Activated naive CD4-positive, alpha-beta T cell treated with anti-CD3 and anti-CD28 coated beads, Interleukin-2, amount 50 U/mL, for 72 hours (primary cell): ENCODE data around the gene THSD4. TPM values are rescaled to one million over a fixed set of nuclear protein-coding genes. Genes with fewer than 3 reads are reported as not detected.

Experiments
- ATAC-seq, 2 donors: fragments of 150-1000 bp; cut with Tn5 transposase; 2 replicates each; pipeline ENCODE4 v1.10.0; 2021; ENCODE audit warnings: mild to moderate bottlenecking in 2 of 2, moderate library complexity in 2 of 2
- DNase-seq, 2 donors: peaks; one replicate each; pipeline ENCODE4 v3.0.0; 2021 to 2022; ENCODE audit warnings: low spot score in 2 of 2
- H3K27ac Mint-ChIP-seq, 2 donors: one replicate each; pipeline ENCODE4 v1.8.0; 2022; ENCODE audit warnings: mild to moderate bottlenecking in 2 of 2, mixed read lengths in 2 of 2
- H3K36me3 Mint-ChIP-seq, 2 donors: one replicate each; pipeline ENCODE4 v1.8.0; 2022; ENCODE audit warnings: mixed read lengths in 2 of 2
- H3K9me3 Mint-ChIP-seq, 2 donors: one replicate each; pipeline ENCODE4 v1.8.0; 2022; ENCODE audit warnings: mixed read lengths in 2 of 2
- total RNA-seq, 2 donors: library from RNA; stranded (reverse); gene quantifications; one replicate each; pipeline ENCODE4 v1.2.3, GENCODE V29; 2022

The THSD4 gene
- total RNA-seq, 2 donors from 2014 or later, result not detected

GRCh38 chr15:71444032-71444810, 328.9 kb downstream of the THSD4 start:
- DNase-seq, result no peak
- ATAC-seq, result no peak
- Mint-ChIP-seq H3K36me3 (no peaks in the 10 kb centered on the region), H3K27ac (no peak overlapping the region), H3K9me3 (no peaks in the 10 kb centered on the region)

- Mint-ChIP-seq H3K27ac (no peak overlapping the region), H3K9me3 (no peaks in the 10 kb centered on the region), H3K36me3 (no peaks in the 10 kb centered on the region)
- DNase-seq (no peak), ATAC-seq (no peak)
These were observed 329.8 kb downstream of the THSD4 start for GRCh38 chr15:71444866-71445590.

- DNase-seq, result no peak
- Mint-ChIP-seq H3K36me3 (no peaks in the 10 kb centered on the region), H3K27ac (no peak overlapping the region), H3K9me3 (no peaks in the 10 kb centered on the region)
- no peak for ATAC-seq
These were observed 332.3 kb downstream of the THSD4 start for GRCh38 chr15:71447328-71448250.

GRCh38 chr15:71448688-71449114, 333.4 kb downstream of the THSD4 start:
- ATAC-seq (no peak), DNase-seq (no peak)
- Mint-ChIP-seq H3K27ac (no peak overlapping the region), H3K36me3 (no peaks in the 10 kb centered on the region), H3K9me3 (no peaks in the 10 kb centered on the region)

DNA sequence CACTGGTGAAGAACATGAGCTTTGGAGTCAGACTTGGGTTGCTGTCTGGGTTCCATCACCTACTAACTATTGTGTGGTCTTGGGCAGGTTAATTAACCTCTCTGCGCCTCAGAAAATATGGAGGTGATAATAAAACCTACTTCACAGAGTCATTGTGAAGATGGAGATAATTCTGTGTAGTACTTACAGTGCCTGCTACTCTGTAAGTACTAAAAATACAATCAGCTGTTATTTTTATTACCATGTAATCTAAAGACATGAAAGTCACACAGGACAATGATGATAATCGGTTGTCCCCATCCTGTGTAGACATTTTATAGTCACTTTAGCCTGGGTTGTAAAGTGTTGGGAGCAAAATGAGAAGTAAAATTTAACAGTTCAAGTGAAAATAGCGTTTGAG, 334.1 kb downstream of the THSD4 start:
- Mint-ChIP-seq H3K9me3 (no peaks in the 10 kb centered on the region), H3K27ac (no peak overlapping the region), H3K36me3 (no peaks in the 10 kb centered on the region)
- DNase-seq (no peak), ATAC-seq (no peak)

GRCh38 chr15:71449956-71450355, 334.7 kb downstream of the THSD4 start:
- H3K36me3 Mint-ChIP-seq, result no peaks in the 10 kb centered on the region
- ATAC-seq (no peak), DNase-seq (no peak)
- no peaks in the 10 kb centered on the region for H3K9me3 Mint-ChIP-seq
- H3K27ac Mint-ChIP-seq, result no peak overlapping the region

- H3K36me3 Mint-ChIP-seq, result no peaks in the 10 kb centered on the region
- no peak for ATAC-seq
- H3K27ac Mint-ChIP-seq, result no peak overlapping the region
- no peaks in the 10 kb centered on the region for H3K9me3 Mint-ChIP-seq
- DNase-seq, result no peak
These were observed 335.9 kb downstream of the THSD4 start for GRCh38 chr15:71451130-71451529.

GRCh38 chr15:71452893-71453292, 337.6 kb downstream of the THSD4 start:
- no peak for DNase-seq
- Mint-ChIP-seq H3K36me3 (no peaks in the 10 kb centered on the region), H3K9me3 (no peaks in the 10 kb centered on the region), H3K27ac (no peak overlapping the region)
- no peak for ATAC-seq

GRCh38 chr15:71454462-71454996, 339.3 kb downstream of the THSD4 start:
- H3K27ac Mint-ChIP-seq, result no peak overlapping the region
- no peaks in the 10 kb centered on the region for H3K9me3 Mint-ChIP-seq
- no peaks in the 10 kb centered on the region for H3K36me3 Mint-ChIP-seq
- ATAC-seq (no peak), DNase-seq (no peak)

GRCh38 chr15:71455107-71455506, 339.8 kb downstream of the THSD4 start:
- H3K36me3 Mint-ChIP-seq, result no peaks in the 10 kb centered on the region

GRCh38 chr15:71455878-71456277, 340.6 kb downstream of the THSD4 start:
- Mint-ChIP-seq H3K9me3 (no peaks in the 10 kb centered on the region), H3K36me3 (no peaks in the 10 kb centered on the region), H3K27ac (no peak overlapping the region)
- DNase-seq (no peak), ATAC-seq (no peak)

More at GRCh38 chr15:71455107-71455506, 339.8 kb downstream of the THSD4 start:
- Mint-ChIP-seq H3K27ac (no peak overlapping the region), H3K9me3 (no peaks in the 10 kb centered on the region)
- no peak for ATAC-seq
- DNase-seq, result no peak

- no peak overlapping the region for H3K27ac Mint-ChIP-seq
- no peaks in the 10 kb centered on the region for H3K36me3 Mint-ChIP-seq
- no peaks in the 10 kb centered on the region for H3K9me3 Mint-ChIP-seq
- no peak for DNase-seq
- ATAC-seq, result no peak
These were observed 341.1 kb downstream of the THSD4 start for GRCh38 chr15:71456362-71456761.

GRCh38 chr15:71456811-71457210, 341.5 kb downstream of the THSD4 start:
- no peak for DNase-seq
- ATAC-seq, result no peak
- Mint-ChIP-seq H3K27ac (no peak overlapping the region), H3K36me3 (no peaks in the 10 kb centered on the region), H3K9me3 (no peaks in the 10 kb centered on the region)

GRCh38 chr15:71458089-71458660, 342.9 kb downstream of the THSD4 start:
- H3K36me3 Mint-ChIP-seq, result no peaks in the 10 kb centered on the region
- no peak for ATAC-seq
- no peak for DNase-seq
- H3K27ac Mint-ChIP-seq, result no peak overlapping the region
- H3K9me3 Mint-ChIP-seq, result no peaks in the 10 kb centered on the region

DNA sequence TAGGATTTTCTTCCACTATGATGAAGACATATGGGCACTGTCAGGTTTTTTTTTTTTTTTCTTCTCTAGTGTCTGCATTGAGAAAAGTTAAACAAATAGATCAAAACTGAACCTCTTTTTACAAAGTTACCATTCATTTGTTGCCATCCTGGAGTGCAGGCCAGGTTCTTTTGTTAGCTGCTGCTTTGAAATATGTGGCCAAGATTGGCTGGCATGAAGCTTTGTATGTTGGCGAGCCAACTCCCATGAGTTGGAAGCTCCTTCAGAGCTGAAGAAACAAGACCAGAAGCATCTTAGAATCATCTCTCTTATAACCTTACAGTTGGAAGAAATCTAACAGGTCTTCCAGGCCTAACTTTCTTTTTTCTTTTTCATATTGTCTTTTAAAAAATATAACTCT, 346.5 kb downstream of the THSD4 start:
- no peaks in the 10 kb centered on the region for H3K36me3 Mint-ChIP-seq

GRCh38 chr15:71462638-71463037, 347.4 kb downstream of the THSD4 start:
- H3K27ac Mint-ChIP-seq, result no peak overlapping the region
- DNase-seq, result no peak
- no peaks in the 10 kb centered on the region for H3K9me3 Mint-ChIP-seq
- no peak for ATAC-seq
- H3K36me3 Mint-ChIP-seq, result no peaks in the 10 kb centered on the region

More for the DNA sequence above, 346.5 kb downstream of the THSD4 start:
- Mint-ChIP-seq H3K9me3 (no peaks in the 10 kb centered on the region), H3K27ac (no peak overlapping the region)
- DNase-seq (no peak), ATAC-seq (no peak)
